Mononuclear cell (primary cell): ENCODE data around the gene DNAAF5. TPM values are rescaled to one million over a fixed set of nuclear protein-coding genes. Genes with fewer than 3 reads are reported as not detected.

ENCODE experiments used
- H3K27me3 ChIP-seq: 2 replicates; pipeline ENCODE4 v1.6.0; 2011; ENCODE audit warnings: low read length, control low read depth; ENCODE audit not compliant: insufficient read depth
- H3K4me1 ChIP-seq: 2 replicates; pipeline ENCODE4 v1.5.1; 2011; ENCODE audit warnings: mild to moderate bottlenecking, low read length, control low read depth; ENCODE audit not compliant: insufficient read depth
- H3K4me3 ChIP-seq: 2 replicates; pipeline ENCODE4 v1.5.1; 2011; ENCODE audit warnings: mild to moderate bottlenecking, low read length, moderate library complexity
- H3K9me3 ChIP-seq: 2 replicates; pipeline ENCODE4 v1.5.1; 2011; ENCODE audit warnings: low read depth, mild to moderate bottlenecking, control low read depth, low read length
- total RNA-seq: library from RNA; depleted of rRNA; stranded (reverse); fragments of >200 nt; gene quantifications from one replicate; pipeline ENCODE4 v1.2.3, GENCODE V29; 2012

Gene DNAAF5
- total RNA-seq, 1 donor = 2.9 TPM

DNA sequence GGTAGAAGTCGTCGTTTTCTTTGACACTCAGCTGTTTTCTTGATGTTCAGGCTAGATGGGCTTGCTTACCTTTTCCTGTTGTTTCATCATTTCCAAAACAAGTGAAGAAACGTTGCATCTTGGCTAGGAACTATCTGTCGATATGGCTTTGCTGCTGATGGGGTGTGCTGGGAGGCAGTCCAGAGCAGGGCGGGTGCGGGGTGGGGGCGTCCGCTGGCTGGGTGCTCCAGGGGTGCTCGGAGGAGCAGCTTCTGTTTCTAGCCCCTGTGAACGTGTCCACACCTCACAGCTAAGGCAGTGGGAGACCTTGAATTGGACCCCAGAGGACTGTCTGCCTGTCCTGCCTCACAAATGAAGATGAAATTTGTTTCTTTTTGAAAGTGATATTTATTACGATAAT is 98.2 kb downstream of the DNAAF5 start:
- H3K4me3 ChIP-seq = no peak overlapping the region

DNA sequence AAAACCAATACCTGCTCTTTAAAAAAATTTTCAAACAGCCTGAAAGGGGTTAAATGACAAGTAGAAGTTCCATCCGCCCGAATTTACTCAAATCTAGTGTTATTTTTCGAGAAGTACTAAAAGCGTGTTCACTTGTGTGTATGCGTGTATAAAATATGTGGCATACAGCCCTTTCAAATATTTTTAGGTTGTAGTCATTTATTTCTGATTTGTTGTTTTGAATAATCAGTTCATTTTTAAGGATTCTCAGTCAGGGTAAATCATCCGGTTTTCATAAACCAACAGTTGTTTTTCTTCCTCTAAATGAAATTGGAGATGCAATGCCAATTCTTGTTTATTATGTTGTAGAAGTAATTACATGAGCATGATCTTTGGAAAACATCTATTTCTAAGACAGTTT is 98.9 kb downstream of the DNAAF5 start:
- no peaks in the 10 kb centered on the region for H3K9me3 ChIP-seq
- no peaks in the 10 kb centered on the region for H3K27me3 ChIP-seq
- H3K4me1 ChIP-seq = peaks cover under 1% of the 10 kb centered on the region
- H3K4me3 ChIP-seq = no peak overlapping the region

More for the DNA sequence above, 98.2 kb downstream of the DNAAF5 start:
- Histone ChIP-seq H3K9me3 (no peaks in the 10 kb centered on the region), H3K27me3 (no peaks in the 10 kb centered on the region), H3K4me1 (no peaks in the 10 kb centered on the region)

DNA sequence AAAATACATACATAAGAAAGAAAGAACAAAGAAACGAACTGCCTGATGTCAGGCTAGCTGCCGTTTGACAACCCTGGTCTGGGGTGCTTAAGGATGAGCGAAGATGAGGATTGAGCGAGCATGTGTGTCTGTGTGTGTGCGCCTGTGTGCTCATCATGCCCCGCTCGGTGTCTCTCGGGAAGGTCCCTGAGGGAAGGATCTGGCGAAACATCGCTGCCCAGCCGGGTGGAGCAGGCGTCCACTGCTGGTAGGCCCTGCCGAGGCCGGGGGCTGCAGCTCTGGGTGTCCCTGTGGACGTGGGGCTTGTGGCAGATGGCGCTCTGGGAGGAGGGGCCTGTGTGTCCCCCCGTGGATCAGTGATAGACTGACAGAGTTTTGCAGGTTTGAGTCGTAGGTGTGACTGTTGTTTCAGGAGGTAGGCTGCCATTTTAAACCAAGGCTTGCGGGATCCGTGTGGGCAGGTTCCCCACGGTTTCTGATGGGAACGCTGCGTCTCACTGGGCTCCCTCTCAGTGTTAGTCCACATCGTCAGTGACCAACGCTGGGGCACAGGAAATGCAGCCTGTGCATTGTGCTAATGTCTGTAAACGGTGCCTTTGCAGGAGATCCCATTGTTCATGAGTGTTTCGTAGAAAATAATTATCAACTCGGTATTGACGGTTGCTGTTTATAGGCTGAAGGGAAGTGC is 99.9 kb downstream of the DNAAF5 start:
- H3K4me3 ChIP-seq = no peak overlapping the region
- H3K4me1 ChIP-seq = peaks cover 10% of the 10 kb centered on the region
- no peaks in the 10 kb centered on the region for H3K9me3 ChIP-seq
- no peaks in the 10 kb centered on the region for H3K27me3 ChIP-seq

DNA sequence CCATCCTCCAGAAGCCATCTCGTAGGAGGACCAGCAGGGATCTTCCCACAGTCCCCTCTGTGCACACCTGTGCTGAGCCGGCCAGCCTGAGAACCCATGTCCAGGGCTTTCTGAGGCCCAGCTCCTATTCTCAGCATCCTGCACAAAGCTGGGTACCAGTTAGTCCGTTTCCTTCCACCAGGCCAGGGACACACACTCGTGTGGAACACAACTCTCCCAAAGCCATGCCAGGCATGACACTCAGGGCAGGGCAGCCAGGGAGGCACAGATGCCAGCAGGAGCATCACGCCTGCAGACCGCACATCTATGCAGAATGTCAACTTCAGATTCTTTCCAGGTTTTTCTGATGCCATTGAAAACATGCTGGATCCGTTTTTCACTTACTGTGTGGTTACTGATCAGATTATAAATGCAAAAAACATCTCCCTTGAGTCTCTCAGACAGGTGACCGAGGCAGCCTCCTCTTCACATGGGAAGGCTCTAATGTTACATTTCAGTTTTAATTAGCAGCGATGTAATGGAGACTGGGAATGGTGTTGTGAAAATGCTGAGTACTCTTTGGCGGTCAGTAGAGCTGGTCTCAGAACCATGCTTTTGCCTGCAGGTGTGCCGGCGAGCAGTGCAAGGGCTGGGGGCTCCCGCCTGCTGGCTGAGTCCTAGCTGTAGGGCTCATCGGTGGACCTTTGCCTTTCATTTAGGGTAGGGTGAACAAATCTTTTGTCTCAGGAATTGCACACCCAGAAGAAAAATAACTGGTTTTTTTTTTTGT is 102.5 kb downstream of the DNAAF5 start:
- no peaks in the 10 kb centered on the region for H3K9me3 ChIP-seq
- H3K4me3 ChIP-seq = no peak overlapping the region
- H3K27me3 ChIP-seq = no peaks in the 10 kb centered on the region
- H3K4me1 ChIP-seq = peaks cover 26% of the 10 kb centered on the region

DNA sequence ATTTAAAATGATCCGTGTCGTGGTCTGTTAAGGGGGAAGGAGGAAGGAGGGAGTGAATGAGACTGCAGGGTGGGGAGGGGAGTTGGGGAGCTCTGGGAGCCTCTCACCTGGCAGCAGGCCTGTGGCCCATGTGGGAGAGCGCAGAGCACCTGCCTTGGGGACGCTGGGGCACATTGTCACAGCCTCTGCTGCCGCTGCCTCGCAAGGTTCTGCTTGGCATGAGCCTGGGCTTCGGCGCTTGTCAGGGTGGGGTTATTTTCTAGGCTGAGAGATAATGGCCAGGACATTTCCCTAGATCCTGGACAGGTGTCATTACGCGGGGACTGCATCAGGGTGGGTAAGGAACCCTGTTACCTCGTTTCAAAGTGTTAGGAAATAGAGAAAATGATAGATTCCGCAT is 103.6 kb downstream of the DNAAF5 start:
- Histone ChIP-seq H3K4me1 (peaks cover 26% of the 10 kb centered on the region), H3K4me3 (no peak overlapping the region), H3K9me3 (no peaks in the 10 kb centered on the region), H3K27me3 (no peaks in the 10 kb centered on the region)

DNA sequence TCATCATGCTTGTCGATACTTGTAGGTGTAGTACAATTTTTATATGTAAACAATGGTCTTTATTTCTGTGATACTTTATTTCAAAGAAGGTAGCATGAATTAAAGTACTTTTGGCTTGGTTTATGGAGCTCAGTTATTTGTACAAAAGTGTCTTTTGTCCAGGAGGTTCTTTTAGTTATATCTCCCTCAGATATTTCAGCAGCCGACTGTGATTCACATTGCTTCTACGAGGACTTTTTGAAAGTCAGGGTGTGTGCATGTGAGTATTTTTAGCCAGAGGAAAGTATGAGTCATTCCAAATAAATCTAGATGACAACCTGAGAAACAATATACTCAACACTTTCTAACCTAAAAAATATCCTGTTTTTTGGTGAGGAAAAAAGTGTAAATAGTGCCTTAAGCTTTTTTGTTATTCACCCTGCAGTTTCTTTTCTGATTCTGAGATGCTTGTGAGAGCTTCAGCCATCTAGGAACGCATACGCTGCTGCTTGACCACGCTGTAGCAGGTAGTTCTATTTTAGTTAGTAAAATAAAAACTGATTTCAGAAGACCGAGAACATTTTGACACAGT is 105.2 kb downstream of the DNAAF5 start:
- Histone ChIP-seq H3K4me3 (no peak overlapping the region), H3K4me1 (peaks cover 26% of the 10 kb centered on the region), H3K9me3 (no peaks in the 10 kb centered on the region), H3K27me3 (no peaks in the 10 kb centered on the region)

DNA sequence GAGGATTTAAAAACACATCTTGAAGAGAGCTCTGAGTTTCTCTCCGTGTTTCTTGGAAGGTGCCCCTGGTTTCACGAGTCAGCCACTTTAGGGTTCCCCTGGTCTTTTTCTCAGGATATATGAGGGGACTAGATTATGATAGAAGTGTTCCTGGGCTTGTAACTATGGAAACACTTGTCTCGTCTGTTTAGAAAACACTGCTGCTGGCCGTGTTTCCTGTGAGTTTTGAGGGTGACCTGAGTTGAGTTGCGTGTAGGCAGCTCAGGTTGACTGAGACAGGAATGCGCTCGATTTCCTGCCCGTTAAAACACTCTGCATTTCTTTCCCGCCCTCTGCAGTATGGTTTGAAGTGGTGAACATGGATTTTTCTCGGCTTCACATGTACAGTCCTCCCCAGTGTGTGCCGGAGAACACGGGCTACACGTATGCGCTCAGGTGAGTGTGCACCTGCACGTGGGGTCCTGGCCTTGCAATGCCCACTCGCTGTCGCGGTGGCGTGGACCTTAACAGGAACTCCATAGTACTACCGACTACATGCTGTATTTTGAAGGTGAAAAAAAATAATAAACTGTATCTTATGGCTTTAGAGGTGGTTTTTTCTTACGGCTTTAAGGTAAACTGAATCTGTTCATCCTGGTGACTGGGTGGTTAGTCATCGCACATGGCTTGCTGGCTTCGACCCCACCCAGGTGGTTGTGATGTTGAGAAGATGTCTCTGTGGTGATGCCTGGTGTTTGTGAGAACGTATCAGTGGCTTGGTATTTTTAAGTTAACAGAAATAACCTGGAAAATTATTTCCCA is 105.9 kb downstream of the DNAAF5 start, which contains the start of gene SUN1:
Gene SUN1 (plus strand): TSS at position 310 of the 801 bp plus-strand sequence. CDS start 49 bp downstream, at position 359.
- peaks cover 26% of the 10 kb centered on the region for H3K4me1 ChIP-seq
- H3K4me3 ChIP-seq = no peak within 1 kb of the TSS
- H3K9me3 ChIP-seq = no peaks in the 10 kb centered on the region
- H3K27me3 ChIP-seq = no peaks in the 10 kb centered on the region

DNA sequence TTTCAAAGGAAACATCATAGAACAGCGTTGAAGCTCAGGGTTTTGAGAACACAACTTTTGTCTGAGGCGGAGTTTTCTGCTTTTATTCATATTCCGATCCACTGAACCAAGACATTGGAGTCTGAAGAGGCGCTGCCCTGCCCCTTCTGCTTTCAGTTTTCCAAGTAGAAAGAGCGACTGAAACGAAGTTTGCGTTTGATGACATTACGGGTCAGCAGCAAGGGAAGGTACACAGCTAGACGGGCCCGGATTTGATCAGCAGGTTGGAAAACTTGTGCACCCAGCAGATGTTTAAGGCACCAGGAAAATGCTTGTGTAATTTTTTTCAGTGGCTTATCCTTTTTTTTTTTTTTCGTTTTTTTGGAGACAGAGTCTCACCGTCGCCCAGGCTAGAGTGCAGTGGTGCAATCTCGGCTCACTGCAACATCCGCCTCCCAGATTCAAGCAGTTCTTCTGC is 106.5 kb downstream of the DNAAF5 start:
- H3K27me3 ChIP-seq = no peaks in the 10 kb centered on the region
- no peak overlapping the region for H3K4me3 ChIP-seq
- peaks cover 26% of the 10 kb centered on the region for H3K4me1 ChIP-seq
- no peaks in the 10 kb centered on the region for H3K9me3 ChIP-seq

DNA sequence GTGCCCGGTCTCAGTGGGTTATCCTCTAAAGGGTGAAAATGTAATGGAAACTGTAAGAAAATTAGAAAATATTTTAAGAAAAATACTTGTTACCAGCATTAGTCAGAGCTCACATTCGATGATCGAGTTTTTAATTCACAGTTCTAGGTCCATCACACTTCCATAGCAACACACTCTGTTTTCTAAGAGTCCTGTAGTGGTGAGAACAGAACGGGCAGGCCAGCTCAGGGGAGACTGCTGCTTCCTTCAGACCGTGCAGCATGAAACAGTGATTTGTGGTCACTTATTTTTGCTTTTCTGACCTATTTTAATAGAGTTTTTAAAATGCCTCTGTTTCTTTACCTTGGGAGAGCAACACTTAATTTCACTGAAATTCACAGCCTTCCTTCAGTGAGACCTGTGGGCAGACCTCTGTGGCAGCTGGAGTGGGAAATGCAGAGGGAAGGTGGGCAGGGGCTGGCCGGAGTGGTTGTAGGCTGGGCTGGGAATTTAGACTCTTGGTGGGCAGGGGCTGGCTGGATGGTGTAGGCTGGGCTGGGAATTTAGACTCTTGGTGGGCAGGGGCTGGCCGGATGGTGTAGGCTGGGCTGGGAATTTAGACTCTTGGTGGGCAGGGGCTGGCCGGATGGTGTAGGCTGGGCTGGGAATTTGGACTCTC is 107.2 kb downstream of the DNAAF5 start:
- no peaks in the 10 kb centered on the region for H3K9me3 ChIP-seq
- no peak overlapping the region for H3K4me3 ChIP-seq
- no peaks in the 10 kb centered on the region for H3K27me3 ChIP-seq
- peaks cover 26% of the 10 kb centered on the region for H3K4me1 ChIP-seq

DNA sequence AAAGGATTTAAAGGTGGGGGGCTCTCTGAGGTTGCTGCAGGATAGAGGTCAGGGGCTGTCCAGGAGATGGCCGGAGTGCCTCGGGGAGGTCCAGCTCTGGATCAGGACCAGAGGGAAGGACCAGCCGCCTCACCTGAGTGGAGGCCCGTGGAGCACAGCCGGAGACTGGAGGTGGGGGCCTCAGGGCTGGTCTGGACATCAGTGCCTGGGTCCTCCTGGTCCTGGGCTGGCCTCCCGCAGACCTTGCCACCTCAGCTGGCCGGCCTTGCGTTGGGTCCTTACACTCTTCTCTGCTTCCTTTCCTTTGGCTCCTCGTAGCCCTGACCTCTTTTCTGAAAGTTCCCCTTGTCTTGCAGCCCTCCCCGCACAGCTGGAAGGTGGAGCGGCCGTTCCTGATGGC is 107.8 kb downstream of the DNAAF5 start:
- Histone ChIP-seq H3K27me3 (no peaks in the 10 kb centered on the region), H3K9me3 (no peaks in the 10 kb centered on the region), H3K4me3 (no peak overlapping the region), H3K4me1 (peaks cover 26% of the 10 kb centered on the region)

DNA sequence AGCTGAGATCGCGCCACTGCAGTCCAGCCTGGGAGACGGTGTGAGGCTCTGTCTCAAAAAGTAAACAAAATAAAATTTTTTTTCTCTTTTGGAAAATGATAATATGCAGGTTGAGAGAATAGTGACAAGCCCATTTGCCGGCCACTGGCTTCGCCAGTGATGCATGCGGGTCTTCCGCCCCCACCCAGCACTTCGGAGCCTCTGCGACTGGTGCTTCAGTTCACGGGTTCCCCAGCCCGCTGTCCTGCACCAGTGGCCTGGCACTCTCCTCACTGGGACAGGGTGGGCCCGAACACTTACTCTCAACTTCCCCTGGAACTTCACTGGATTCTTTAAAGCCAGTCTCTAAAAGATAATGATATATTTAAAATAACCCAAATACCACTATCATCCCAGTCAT is 108.5 kb downstream of the DNAAF5 start:
- Histone ChIP-seq H3K27me3 (no peaks in the 10 kb centered on the region), H3K9me3 (no peaks in the 10 kb centered on the region), H3K4me1 (peaks cover 26% of the 10 kb centered on the region), H3K4me3 (no peak overlapping the region)

DNA sequence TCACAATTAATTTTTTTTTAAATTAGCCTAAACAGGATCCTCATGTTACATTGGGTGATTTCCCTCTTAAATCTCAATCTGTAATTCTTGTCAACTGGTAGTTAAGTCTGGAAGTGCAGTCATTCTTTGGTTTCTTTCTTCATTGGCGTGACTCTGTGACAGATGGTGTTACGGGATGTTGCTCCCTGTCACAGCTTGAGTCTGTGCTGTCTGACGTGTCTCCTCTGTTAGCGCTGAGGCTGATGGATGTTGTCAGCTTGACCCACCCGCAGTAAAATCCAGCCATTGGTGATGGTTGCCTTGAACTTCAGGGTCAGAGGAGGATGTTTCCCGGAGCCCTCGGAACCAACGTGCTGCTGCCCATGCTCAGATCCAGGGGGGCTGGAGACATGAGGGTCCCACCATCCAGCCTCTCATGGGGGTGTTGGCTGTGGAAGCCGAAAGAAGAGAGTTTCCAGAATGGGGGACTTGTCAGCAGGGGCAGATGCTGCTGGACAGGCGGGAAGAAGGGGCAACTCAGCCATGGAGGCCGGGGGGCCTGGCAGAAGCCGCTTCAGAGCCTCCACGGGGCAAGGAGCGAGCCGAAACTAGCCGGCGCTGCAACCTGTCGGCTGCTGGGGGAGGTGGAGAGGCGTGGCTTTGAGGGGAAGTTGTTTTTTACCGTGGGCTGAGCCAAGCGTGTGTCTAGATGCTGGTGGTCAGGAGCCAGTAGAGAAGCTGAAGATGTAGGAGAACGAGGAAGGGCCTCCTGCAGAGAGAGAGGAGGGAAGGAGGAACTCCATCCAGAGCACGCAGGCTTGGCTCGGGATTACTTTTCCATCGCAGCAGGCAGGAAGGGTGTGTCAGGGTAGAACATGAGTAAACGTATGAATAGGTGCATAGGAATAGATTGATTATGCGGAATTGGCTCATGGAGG is 109.2 kb downstream of the DNAAF5 start:
- Histone ChIP-seq H3K27me3 (no peaks in the 10 kb centered on the region), H3K4me1 (peaks cover 22% of the 10 kb centered on the region)

More for the DNA sequence above, 109.2 kb downstream of the DNAAF5 start:
- Histone ChIP-seq H3K9me3 (no peaks in the 10 kb centered on the region), H3K4me3 (no peak overlapping the region)
